HTR-8/SVneo (cell line): ENCODE measurements around the gene MIER2.

Source experiments
- DNase-seq: peaks from one replicate; pipeline ENCODE4 v3.0.0; 2011; ENCODE audit warnings: low spot score, mixed read lengths; ENCODE audit not compliant: insufficient read length
- FAIRE-seq: peaks from 2 replicates; lab custom pipeline; 2011; peaks lifted over from hg19 to GRCh38; lab: Jason Lieb, UNC

The MIER2 gene

DNA sequence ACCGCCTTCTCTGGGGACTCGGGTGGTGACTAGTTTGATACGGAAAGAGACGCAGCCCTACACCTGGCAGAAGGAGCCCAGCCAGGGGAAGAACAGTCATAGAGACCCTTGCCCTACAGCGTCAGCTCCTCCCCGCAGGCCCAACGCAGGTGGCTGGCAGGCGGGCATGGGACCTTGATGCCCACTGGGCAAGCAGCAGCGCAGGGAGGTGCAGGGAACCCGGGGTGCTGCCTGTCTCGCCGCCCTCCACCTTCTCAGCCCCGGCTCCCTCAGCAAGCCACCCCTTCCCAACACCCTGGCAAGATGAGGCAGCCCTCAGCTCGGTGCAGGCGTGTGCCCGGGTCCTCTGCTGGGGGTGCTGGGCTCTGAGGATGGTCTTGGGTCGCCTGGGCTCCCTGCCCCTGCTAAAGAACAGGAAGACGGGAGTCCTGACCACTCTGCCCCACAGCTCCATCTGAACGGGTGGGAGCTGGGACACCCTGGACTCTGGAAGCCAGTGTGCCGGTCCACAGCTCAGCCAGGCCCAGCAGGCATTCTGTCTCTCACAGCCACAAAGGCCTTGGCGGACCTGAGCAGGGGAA, 9.0 kb downstream of the MIER2 start:
- FAIRE-seq (no peak), DNase-seq (no peak)

- DNase-seq: no peak
- FAIRE-seq: no peak
These were observed 9.5 kb downstream of the MIER2 start for GRCh38 chr19:335072-335471.

- DNase-seq: no peak
- FAIRE-seq: no peak
These were observed 10.1 kb downstream of the MIER2 start for GRCh38 chr19:334296-335071.

- no peak for DNase-seq
These were observed 14.1 kb downstream of the MIER2 start for GRCh38 chr19:330503-330902.

GRCh38 chr19:329876-330275, 14.7 kb downstream of the MIER2 start:
- no peak for DNase-seq
- no peak for FAIRE-seq

More at GRCh38 chr19:330503-330902, 14.1 kb downstream of the MIER2 start:
- FAIRE-seq: no peak

DNA sequence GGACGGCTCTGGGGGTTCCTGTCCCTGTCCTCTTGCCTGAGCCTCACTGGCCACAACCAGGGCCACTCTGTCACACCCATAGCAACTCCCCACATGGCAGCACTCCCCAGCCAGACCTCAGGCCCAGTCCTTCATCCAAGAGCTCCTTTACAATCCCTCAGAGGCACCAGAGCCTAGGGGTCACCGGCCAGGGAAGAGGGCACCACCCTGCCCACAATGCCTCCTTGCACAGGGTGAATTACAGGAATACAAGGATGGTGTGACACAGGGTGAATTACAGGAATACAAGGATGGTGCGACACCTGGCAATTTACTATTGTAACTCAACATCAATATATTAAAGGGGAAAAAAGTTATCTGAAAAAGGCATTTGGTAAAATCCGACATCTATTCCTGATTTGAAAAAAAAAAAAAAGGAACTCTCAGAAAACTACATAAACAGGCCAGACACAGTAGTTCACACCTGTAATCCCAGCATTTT, 16.5 kb downstream of the MIER2 start:
- DNase-seq (no peak), FAIRE-seq (no peak)

DNA sequence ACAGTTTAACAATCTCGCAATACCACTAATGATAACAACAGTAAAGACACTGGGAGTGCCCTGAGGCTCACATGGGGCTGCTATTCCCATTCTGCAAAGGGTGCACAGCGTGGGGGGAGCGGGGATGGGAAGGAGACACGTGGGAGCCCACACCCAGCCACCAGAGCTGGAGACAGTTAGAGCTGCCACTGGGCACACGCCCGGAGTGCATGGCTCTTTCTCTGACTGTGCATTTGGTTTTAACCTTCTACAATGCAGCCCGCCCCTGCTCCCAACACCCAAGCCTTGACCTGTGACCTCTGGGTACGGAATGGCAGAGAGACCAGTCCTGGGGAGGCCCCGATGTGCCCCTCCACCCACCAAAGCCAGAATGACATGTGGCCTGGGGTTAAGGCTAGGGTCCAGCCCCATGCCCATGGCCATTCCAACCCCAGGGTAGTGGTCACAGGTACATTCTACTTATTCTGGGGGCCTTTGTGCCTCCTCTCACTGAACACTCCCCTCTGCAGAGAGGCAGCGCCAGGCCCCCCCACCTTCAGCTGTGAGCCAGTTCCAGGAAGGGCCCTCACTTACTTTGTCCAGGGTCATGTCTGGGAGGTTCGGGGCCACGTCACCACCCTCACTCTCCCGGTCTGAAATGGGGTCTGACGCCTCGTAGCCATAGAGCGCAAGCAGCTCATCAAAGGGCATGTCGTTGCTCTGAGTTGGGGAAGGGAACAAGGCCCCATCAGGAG, 17.1 kb downstream of the MIER2 start:
- DNase-seq: no peak
- no peak for FAIRE-seq

DNA sequence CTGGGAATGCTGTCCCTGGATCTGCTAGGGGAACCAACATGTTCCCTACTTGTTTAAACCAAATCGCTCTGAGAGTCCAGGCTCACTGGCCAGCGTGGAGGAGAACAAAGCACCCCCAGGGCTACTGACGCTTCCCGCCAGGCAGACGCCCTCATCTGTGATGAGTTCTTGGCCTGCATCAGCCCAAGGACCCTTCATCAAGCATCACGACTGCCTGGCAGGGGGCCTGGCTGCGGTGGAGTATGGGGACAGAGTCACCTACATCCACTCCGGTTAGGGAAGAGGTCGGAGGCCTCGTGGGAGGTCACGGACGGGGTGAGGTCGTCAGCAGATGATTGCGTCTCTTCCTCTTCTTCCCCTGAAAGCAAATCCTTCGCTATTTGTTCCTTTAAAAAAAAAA, 17.7 kb downstream of the MIER2 start:
- DNase-seq: no peak
- no peak for FAIRE-seq

DNA sequence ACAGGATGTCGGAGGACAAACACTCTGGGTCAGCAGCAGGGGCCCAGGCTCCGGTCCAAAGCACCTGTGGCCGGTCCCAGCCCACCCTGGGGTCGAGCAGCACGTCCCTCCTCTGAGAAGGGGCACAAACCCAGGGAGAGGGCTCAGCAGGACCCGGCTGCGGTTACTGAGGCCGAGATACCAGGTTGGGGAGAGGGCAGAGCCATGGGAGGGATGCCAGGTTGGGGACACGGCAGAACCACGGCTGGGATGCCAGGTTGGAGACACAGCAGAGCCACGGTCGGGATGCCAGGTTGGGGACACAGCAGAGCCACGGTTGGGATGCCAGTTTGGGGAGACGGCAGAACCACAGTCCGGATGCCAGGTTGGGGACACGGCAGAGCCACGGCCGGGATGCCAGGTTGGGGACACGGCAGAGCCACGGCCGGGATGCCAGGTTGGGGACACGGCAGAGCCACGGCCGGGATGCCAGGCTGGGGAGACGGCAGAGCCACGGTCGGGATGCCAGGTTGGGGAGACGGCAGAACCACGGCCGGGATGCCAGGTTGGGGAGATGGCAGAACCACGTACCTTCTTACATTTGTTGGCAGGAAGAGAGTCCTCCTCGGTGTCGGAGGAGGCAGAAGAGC, 18.5 kb downstream of the MIER2 start:
- DNase-seq (no peak), FAIRE-seq (no peak)

- no peak for DNase-seq
- no peak for FAIRE-seq
These were observed 19.2 kb downstream of the MIER2 start for GRCh38 chr19:325173-325936.

DNA sequence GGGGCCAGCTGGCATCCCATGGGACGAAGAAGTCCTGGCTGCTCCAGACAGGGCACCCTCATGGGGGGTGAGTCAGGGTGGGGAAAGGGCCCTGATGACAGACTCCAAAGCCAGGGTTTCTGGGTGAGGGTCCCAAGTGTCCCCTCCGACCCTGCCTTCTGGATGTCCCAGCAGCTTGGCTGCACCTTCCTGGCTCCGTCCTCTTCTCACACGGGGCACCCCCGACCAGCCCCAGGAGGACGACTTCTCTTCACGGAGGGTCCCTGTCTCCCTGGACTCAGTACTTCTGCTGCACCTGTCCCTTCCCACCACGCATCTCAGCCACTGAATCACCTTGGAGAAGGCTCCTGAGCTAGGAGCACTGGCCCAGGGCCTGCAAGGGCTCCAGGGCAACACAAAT, 19.9 kb downstream of the MIER2 start:
- DNase-seq (no peak), FAIRE-seq (no peak)

DNA sequence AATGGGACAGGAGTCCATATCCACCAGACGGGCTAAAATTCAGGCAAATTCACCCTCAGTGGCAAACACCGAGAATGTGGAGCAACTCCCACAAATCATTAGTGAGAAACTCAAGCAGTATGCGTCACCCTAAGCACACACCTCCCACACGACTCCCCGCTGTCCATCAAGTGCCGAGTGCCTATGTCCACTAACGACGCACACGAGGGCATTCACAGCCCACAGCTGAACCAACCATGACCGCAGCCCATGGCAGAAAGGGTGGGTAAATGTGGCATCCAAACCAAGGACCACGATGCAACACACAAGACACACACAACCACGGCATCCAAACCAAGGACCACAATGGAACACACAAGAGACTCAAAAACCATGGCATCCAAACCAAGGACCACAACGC, 22.0 kb downstream of the MIER2 start:
- peak; percentile 33 for FAIRE-seq

DNA sequence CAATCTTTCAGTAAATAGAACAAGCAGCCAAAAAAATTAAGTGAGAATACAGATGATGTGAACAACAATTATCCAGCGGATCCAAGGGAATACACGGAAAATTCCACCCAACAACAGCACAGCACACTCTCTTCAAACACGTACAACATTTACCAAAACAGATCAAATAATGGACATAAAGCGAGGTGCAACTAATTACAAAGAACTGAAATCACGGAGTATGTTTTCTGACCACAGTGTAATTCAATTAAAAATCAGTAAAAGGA, 26.2 kb downstream of the MIER2 start:
- FAIRE-seq: no peak
- DNase-seq: no peak

More for the DNA sequence above, 22.0 kb downstream of the MIER2 start:
- no peak for DNase-seq

DNA sequence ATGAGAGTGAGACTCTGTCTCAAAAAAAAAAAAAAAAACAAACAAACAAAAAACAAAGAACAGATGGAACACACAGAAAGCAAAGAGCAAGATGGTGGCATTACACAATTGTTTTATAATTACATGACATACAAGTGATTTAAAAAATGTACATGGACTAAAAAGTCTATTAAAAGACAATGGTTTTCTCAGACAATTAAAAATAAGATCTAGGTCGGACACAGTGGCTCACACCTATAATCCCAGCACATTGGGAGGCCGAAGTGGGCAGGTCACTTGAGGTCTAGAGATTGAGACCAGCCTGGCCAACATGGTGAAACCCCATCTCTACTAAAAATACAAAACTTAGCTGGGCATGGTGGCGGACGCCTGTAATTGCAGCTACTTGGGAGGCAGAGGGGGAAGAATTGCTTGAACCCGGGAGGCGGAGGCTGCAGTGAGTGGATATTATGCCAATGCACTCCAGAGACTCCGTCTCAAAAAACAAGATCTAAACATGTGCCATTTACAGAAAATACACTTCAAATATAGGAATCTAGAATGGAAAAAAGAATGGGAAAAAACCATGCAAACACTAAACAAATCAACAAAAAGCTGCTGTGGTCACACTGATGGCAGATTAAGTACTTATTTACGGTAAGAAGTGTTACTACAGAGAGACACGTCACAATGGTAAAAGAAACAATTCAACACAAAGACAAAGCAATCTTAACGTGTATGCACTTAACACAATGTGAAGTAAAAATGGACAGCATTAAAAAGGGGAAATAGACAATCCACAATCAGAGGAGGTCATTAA, 26.7 kb downstream of the MIER2 start:
- no peak for DNase-seq
- peak; percentile 33 for FAIRE-seq

GRCh38 chr19:315811-316210, 28.8 kb downstream of the MIER2 start:
- DNase-seq: no peak
- FAIRE-seq: no peak

DNA sequence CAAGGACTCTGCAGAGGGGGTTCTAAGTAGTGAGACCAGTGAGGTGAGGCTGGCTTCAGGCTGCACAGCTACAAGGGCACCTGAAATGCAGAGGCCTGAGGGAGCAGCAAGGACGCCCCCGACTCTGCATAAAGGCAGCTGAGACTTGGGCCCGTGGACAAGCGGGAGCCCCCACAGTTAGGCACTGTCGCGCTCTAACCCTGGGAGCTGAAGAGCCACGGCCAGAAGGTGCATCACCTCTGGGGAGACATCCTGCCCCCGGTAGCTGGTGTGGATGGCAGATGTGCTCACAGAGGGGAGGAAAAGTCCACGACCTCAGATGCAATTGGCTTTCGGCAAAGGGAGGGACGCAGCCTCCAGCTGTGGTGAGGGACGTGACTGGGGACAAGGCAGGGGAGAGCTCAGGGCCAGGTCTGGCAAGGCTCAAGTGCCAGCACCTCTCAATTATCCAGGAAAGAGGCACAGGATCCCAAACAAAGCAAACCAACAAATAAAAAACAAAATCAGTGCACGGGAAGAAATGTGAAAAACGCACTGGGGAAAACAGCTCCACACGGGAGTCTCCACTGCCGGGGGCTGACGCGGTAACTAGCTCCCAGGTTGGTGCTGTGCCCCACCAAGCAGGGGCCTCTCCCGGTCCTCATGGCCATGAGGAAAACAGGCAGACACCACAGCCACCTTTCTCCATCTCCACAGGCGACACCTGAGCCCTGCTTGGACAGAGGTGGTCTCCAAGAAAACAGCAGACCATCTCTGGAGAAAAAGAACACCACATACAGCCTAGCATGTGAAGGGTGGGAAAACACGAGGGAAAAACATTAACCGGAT, 30.4 kb downstream of the MIER2 start:
- FAIRE-seq: no peak
- no peak for DNase-seq

- DNase-seq (no peak), FAIRE-seq (no peak)
These were observed 31.2 kb downstream of the MIER2 start for GRCh38 chr19:313169-313987.

GRCh38 chr19:311813-312261, 32.8 kb downstream of the MIER2 start:
- FAIRE-seq: no peak

More at GRCh38 chr19:311813-312261, 32.8 kb downstream of the MIER2 start:
- no peak for DNase-seq
